Tibial nerve (tissue), 4 donors: Measurements from ENCODE around the gene SORCS2.

ENCODE experiments used
- CTCF ChIP-seq, 5 experiments: fragments of 200-600 bp in 3 of 5; fragments of 450-650 bp in 2 of 5; sonication (generic) in 3 of 5; IDR thresholded peaks; one replicate each; pipeline ENCODE4 v1.5.1; 2016 to 2019; ENCODE audit warnings: antibody characterized with exemption in 5 of 5, mild to moderate bottlenecking in 3 of 5, moderate library complexity in 2 of 5
- EP300 ChIP-seq, 2 donors: sonication (generic); formaldehyde crosslinking; IDR thresholded peaks; one replicate each; pipeline ENCODE4 v1.6.1; 2017; ENCODE audit warnings: antibody characterized with exemption in 2 of 2, mild to moderate bottlenecking in 1 of 2
- POLR2A ChIP-seq, 2 donors: fragments of 450-650 bp; IDR thresholded peaks; one replicate each; pipeline ENCODE4 v1.6.1; 2017; ENCODE audit warnings: antibody characterized with exemption in 2 of 2, mild to moderate bottlenecking in 2 of 2, moderate library complexity in 2 of 2

- TF ChIP-seq CTCF (IDR thresholded peaks at IDR 0.05) (no peak), POLR2A (IDR thresholded peaks at IDR 0.05) (no peak), EP300 (IDR thresholded peaks at IDR 0.05) (no peak)
Observed at GRCh38 chr4:7153711-7154110, 38.6 kb upstream of the SORCS2 start.
